Measurements from ENCODE around the gene CPSF7.
"Not testable (repeated sequence)": the region's sequence is repeated elsewhere in the genome, so short reads cannot be mapped to it uniquely, and the experiment has no call there.

The CPSF7 gene

GRCh38 chr11:61384271-61385242 lies 45.2 kb downstream of the CPSF7 start:
- ChIA-PET POLR2A (interaction anchor here (0.6 to 2.4 kb wide), 4 partner anchors 23 to 55 kb away, joined by 4 to 12 read pairs (median 8); partner anchors contain the start of genes CYB561A3 and TMEM138), CTCF (interaction anchor here (1.2 to 11.4 kb wide), 22 partner anchors 9 to 563 kb away, joined by 3 to 501 read pairs (median 12); partner anchors contain the start of genes CYB561A3, DDB1, TKFC and TMEM138)
- no peak for DNase-seq (ENCODE audit: extremely low spot score)
- TF ChIP-seq CTCF (IDR thresholded peaks at IDR 0.05; ENCODE audit: control extremely low read depth, extremely low read depth, low read depth, missing control alignments), result no peak

- CTCF ChIA-PET, result interaction anchor here (1.2 to 11.4 kb wide), 14 partner anchors 8 to 553 kb away, joined by 3 to 501 read pairs (median 30); partner anchors contain the start of genes CYB561A3, DDB1, TKFC and TMEM138
- not testable (repeated sequence) for DNase-seq (ENCODE audit: extremely low spot score)
- POLR2A ChIA-PET, result interaction anchor here (0.8 to 2.4 kb wide), 2 partner anchors 22 to 55 kb away, joined by 4 to 11 read pairs; partner anchors contain the start of genes CYB561A3 and TMEM138
Measured at GRCh38 chr11:61383859-61384258, 45.9 kb downstream of the CPSF7 start.

GRCh38 chr11:61380884-61381283 lies 48.9 kb downstream of the CPSF7 start:
- DNase-seq (ENCODE audit: extremely low spot score), result no peak
- POLR2A ChIA-PET, result interaction anchor here (0.5 to 0.7 kb wide), 2 partner anchors 8 to 40 kb away, joined by 3 to 4 read pairs; no protein-coding TSS in a partner anchor
- CTCF ChIA-PET, result interaction anchor here (0.9 to 11.4 kb wide), 5 partner anchors 23 to 45 kb away, joined by 3 to 501 read pairs (median 4); partner anchors contain the start of genes CYB561A3, DDB1, TKFC and TMEM138
- TF ChIP-seq CTCF (IDR thresholded peaks at IDR 0.05; ENCODE audit: control extremely low read depth, extremely low read depth, low read depth, missing control alignments), result no peak

GRCh38 chr11:61378713-61379313 lies 51.0 kb downstream of the CPSF7 start:
- CTCF ChIA-PET, result interaction anchor here (1.8 to 11.4 kb wide), 3 partner anchors 9 to 41 kb away, joined by 6 to 501 read pairs (median 6); partner anchors contain the start of genes DDB1 and TKFC
- DNase-seq (ENCODE audit: extremely low spot score), result no peak
- POLR2A ChIA-PET, result no interaction called here
- TF ChIP-seq CTCF (IDR thresholded peaks at IDR 0.05; ENCODE audit: control extremely low read depth, extremely low read depth, low read depth, missing control alignments), result no peak

GRCh38 chr11:61377461-61378160 lies 52.2 kb downstream of the CPSF7 start:
- ChIA-PET POLR2A (no interaction called here), CTCF (interaction anchor here (2.2 to 27.1 kb wide), 3 partner anchors 8 to 38 kb away, joined by 6 to 374 read pairs (median 42); partner anchors contain the start of genes DDB1 and TKFC)
- DNase-seq (ENCODE audit: extremely low spot score), result no peak
- TF ChIP-seq CTCF (IDR thresholded peaks at IDR 0.05; ENCODE audit: control extremely low read depth, extremely low read depth, low read depth, missing control alignments), result no peak

GRCh38 chr11:61375761-61376108 lies 54.0 kb downstream of the CPSF7 start:
- DNase-seq (ENCODE audit: extremely low spot score), result no peak
- ChIA-PET POLR2A (interaction anchor here (3.1 kb wide), 1 partner anchor 14 kb away, joined by 15 read pairs; the partner anchor contains the start of genes CYB561A3 and TMEM138), CTCF (interaction anchor here (3.8 to 27.1 kb wide), 2 partner anchors 10 to 36 kb away, joined by 42 to 374 read pairs; partner anchors contain the start of genes DDB1 and TKFC)
- TF ChIP-seq CTCF (IDR thresholded peaks at IDR 0.05; ENCODE audit: control extremely low read depth, extremely low read depth, low read depth, missing control alignments), result no peak

Measured in GM10248 (cell line).